ENCODE results near the gene CRK.

GRCh38 chr17:1374431-1375177 lies 81.4 kb downstream of the CRK start:
- TF ChIP-seq NRF1 (conservative IDR thresholded peaks at IDR 0.05; ENCODE audit: low read depth, low read length) (no peak), EZH2 (IDR thresholded peaks at IDR 0.05; ENCODE audit: borderline replicate concordance, control insufficient read depth, low read depth, low read length) (no peak), SREBF2 (IDR thresholded peaks at IDR 0.05; ENCODE audit: low read length) (no peak), JUND (IDR thresholded peaks at IDR 0.05; ENCODE audit: low read depth, low read length) (no peak), JUNB (IDR thresholded peaks at IDR 0.05) (no peak), RAD21 (IDR thresholded peaks at IDR 0.05; ENCODE audit: insufficient read depth, low read depth, low read length) (no peak)
- TF ChIP-seq, protein P1, sequence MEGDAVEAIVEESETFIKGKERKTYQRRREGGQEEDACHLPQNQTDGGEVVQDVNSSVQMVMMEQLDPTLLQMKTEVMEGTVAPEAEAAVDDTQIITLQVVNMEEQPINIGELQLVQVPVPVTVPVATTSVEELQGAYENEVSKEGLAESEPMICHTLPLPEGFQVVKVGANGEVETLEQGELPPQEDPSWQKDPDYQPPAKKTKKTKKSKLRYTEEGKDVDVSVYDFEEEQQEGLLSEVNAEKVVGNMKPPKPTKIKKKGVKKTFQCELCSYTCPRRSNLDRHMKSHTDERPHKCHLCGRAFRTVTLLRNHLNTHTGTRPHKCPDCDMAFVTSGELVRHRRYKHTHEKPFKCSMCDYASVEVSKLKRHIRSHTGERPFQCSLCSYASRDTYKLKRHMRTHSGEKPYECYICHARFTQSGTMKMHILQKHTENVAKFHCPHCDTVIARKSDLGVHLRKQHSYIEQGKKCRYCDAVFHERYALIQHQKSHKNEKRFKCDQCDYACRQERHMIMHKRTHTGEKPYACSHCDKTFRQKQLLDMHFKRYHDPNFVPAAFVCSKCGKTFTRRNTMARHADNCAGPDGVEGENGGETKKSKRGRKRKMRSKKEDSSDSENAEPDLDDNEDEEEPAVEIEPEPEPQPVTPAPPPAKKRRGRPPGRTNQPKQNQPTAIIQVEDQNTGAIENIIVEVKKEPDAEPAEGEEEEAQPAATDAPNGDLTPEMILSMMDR (IDR thresholded peaks at IDR 0.05 in 2 of 3, conservative IDR thresholded peaks at IDR 0.05 in 1 of 3; ENCODE audit: control insufficient read depth in 2 of 3, extremely low read depth in 1 of 3, insufficient read depth in 1 of 3, low read depth in 3 of 3, low read length in 3 of 3) = no peak
